Astrocyte (in vitro differentiated cells and primary cell): ENCODE results near the gene ULBP2. TPM values are rescaled to one million over a fixed set of nuclear protein-coding genes. Genes with fewer than 3 reads are reported as not detected.

Experiments used
- DNase-seq: peaks from one replicate; pipeline ENCODE4 v3.0.0-alpha.2; 2010; ENCODE audit warnings: low read depth
- FAIRE-seq: peaks from 2 replicates; lab custom pipeline; 2011; peaks lifted over from hg19 to GRCh38; lab: Jason Lieb, UNC
- H2AFZ ChIP-seq: 2 replicates; pipeline ENCODE4 v1.6.0; 2012; ENCODE audit warnings: low read depth, low read length, inconsistent platforms
- H3K27ac ChIP-seq: 2 replicates; pipeline ENCODE4 v1.5.1; 2011; ENCODE audit warnings: low read depth, low read length, inconsistent platforms
- H3K27me3 ChIP-seq: 2 replicates; pipeline ENCODE4 v1.6.0; 2011; ENCODE audit warnings: low read length, inconsistent platforms; ENCODE audit not compliant: insufficient read depth
- H3K36me3 ChIP-seq: 2 replicates; pipeline ENCODE4 v1.5.1; 2011; ENCODE audit warnings: low read length, inconsistent platforms; ENCODE audit not compliant: insufficient read depth
- H3K4me1 ChIP-seq: 2 replicates; pipeline ENCODE4 v1.5.1; 2011; ENCODE audit warnings: low read length, inconsistent platforms; ENCODE audit not compliant: insufficient read depth
- H3K4me2 ChIP-seq: 2 replicates; pipeline ENCODE4 v1.6.0; 2012; ENCODE audit warnings: low read length, inconsistent platforms
- H3K4me3 ChIP-seq: 2 replicates; pipeline ENCODE4 v1.5.1; 2011; ENCODE audit warnings: low read depth, mild to moderate bottlenecking, low read length, inconsistent platforms; ENCODE audit not compliant: insufficient read depth
- H3K79me2 ChIP-seq: 2 replicates; pipeline ENCODE4 v1.6.0; 2012; ENCODE audit warnings: mild to moderate bottlenecking, low read length, inconsistent platforms; ENCODE audit not compliant: insufficient read depth
- H3K9ac ChIP-seq: 2 replicates; pipeline ENCODE4 v1.6.0; 2012; ENCODE audit warnings: mild to moderate bottlenecking, low read length, inconsistent platforms
- H3K9me3 ChIP-seq: 2 replicates; pipeline ENCODE4 v1.5.1; 2012; ENCODE audit warnings: low read depth, mild to moderate bottlenecking, low read length, inconsistent platforms; ENCODE audit not compliant: insufficient read depth
- H4K20me1 ChIP-seq: 2 replicates; pipeline ENCODE4 v1.6.0; 2012; ENCODE audit warnings: low read length, inconsistent platforms; ENCODE audit not compliant: insufficient read depth
- H3K27ac Mint-ChIP-seq: one replicate; pipeline ENCODE4 v1.8.0; 2021; ENCODE audit warnings: mild to moderate bottlenecking, mixed read lengths; ENCODE audit not compliant: unreplicated experiment
- H3K27me3 Mint-ChIP-seq: one replicate; pipeline ENCODE4 v1.8.0; 2021; ENCODE audit warnings: low read depth, mixed read lengths; ENCODE audit not compliant: unreplicated experiment
- H3K36me3 Mint-ChIP-seq: one replicate; pipeline ENCODE4 v1.8.0; 2021; ENCODE audit warnings: low read depth, mixed read lengths; ENCODE audit not compliant: unreplicated experiment
- H3K4me1 Mint-ChIP-seq: one replicate; pipeline ENCODE4 v1.8.0; 2021; ENCODE audit warnings: low read depth, mixed read lengths; ENCODE audit not compliant: unreplicated experiment
- H3K4me3 Mint-ChIP-seq: one replicate; pipeline ENCODE4 v1.8.0; 2021; ENCODE audit warnings: mild to moderate bottlenecking, moderate library complexity, mixed read lengths; ENCODE audit not compliant: unreplicated experiment
- H3K9me3 Mint-ChIP-seq: one replicate; pipeline ENCODE4 v1.8.0; 2021; ENCODE audit warnings: mild to moderate bottlenecking, mixed read lengths; ENCODE audit not compliant: unreplicated experiment
- CTCF ChIP-seq: IDR thresholded peaks from 2 replicates; pipeline ENCODE4 v1.5.1; 2011; ENCODE audit warnings: low read depth, mild to moderate bottlenecking, inconsistent platforms, low read length, moderate library complexity; ENCODE audit not compliant: insufficient read depth
- EZH2 ChIP-seq: IDR thresholded peaks from 2 replicates; pipeline ENCODE4 v1.6.1; 2012; ENCODE audit warnings: mild to moderate bottlenecking, low read length, inconsistent platforms; ENCODE audit not compliant: insufficient read depth
- total RNA-seq: library from RNA; stranded (reverse); gene quantifications from 2 replicates; pipeline ENCODE4 v1.2.1, GENCODE V29; 2021

ULBP2 gene
- total RNA-seq, 1 donor from 2014 or later, result 7.3 TPM

GRCh38 chr6:149960488-149960887 is 18.7 kb downstream of the ULBP2 start:
- Mint-ChIP-seq H3K36me3 (peaks cover 3% of the 10 kb centered on the region), H3K9me3 (peaks cover under 1% of the 10 kb centered on the region), H3K27me3 (peaks cover 83% of the 10 kb centered on the region), H3K27ac (no peak overlapping the region), H3K4me1 (peaks cover 5% of the 10 kb centered on the region), H3K4me3 (no peak overlapping the region)
- no peaks in the 10 kb centered on the region for H3K9me3 ChIP-seq
- H3K9ac ChIP-seq, result no peak overlapping the region
- TF ChIP-seq EZH2 (no peak), CTCF (no peak)
- H3K27ac ChIP-seq, result no peak overlapping the region
- no peaks in the 10 kb centered on the region for H3K79me2 ChIP-seq
- DNase-seq, result no peak
- no peak overlapping the region for H2AFZ ChIP-seq
- H4K20me1 ChIP-seq, result no peaks in the 10 kb centered on the region
- H3K4me3 ChIP-seq, result no peak overlapping the region
- H3K27me3 ChIP-seq, result peaks cover 47% of the 10 kb centered on the region
- H3K4me1 ChIP-seq, result peaks cover 24% of the 10 kb centered on the region
- no peak overlapping the region for H3K4me2 ChIP-seq
- no peaks in the 10 kb centered on the region for H3K36me3 ChIP-seq
- no peak for FAIRE-seq

- H3K9me3 Mint-ChIP-seq, result peaks cover 2% of the 10 kb centered on the region
- no peaks in the 10 kb centered on the region for H3K9me3 ChIP-seq
- no peak for TF ChIP-seq CTCF
- peaks cover 5% of the 10 kb centered on the region for H3K4me1 Mint-ChIP-seq
- H3K4me3 ChIP-seq, result no peak overlapping the region
- no peak overlapping the region for H3K27ac ChIP-seq
- no peaks in the 10 kb centered on the region for H4K20me1 ChIP-seq
- H3K27ac Mint-ChIP-seq, result no peak overlapping the region
- H3K36me3 Mint-ChIP-seq, result peaks cover 5% of the 10 kb centered on the region
- H3K4me2 ChIP-seq, result no peak overlapping the region
- H3K4me3 Mint-ChIP-seq, result no peak overlapping the region
- DNase-seq (no peak), FAIRE-seq (no peak)
- H3K36me3 ChIP-seq, result no peaks in the 10 kb centered on the region
- no peak overlapping the region for H2AFZ ChIP-seq
- no peak overlapping the region for H3K9ac ChIP-seq
- H3K27me3 Mint-ChIP-seq, result peaks cover 82% of the 10 kb centered on the region
- no peaks in the 10 kb centered on the region for H3K79me2 ChIP-seq
- H3K4me1 ChIP-seq, result peaks cover 24% of the 10 kb centered on the region
- H3K27me3 ChIP-seq, result peaks cover 47% of the 10 kb centered on the region
Observed at GRCh38 chr6:149961728-149962425, 20.1 kb downstream of the ULBP2 start.
